Central memory CD4-positive, alpha-beta T cell (primary cell): Measurements from ENCODE around the gene PDE8A.
"Not testable (repeated sequence)": the region's sequence is repeated elsewhere in the genome, so short reads cannot be mapped to it uniquely, and the experiment has no call there.

Experiments
- DNase-seq: peaks from one replicate; pipeline ENCODE4 v3.0.0; 2022

PDE8A gene

DNA sequence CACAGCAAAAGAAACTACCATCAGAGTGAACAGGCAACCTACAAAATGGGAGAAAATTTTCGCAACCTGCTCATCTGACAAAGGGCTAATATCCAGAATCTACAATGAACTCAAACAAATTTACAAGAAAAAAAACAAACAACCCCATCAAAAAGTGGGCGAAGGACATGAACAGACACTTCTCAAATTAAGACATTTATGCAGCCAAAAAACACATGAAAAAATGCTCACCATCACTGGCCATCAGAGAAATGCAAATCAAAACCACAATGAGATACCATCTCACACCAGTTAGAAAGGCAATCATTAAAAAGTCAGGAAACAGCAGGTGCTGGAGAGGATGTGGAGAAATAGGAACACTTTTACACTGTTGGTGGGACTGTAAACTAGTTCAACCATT is 30.1 kb downstream of the PDE8A start:
- not testable (repeated sequence) for DNase-seq

DNA sequence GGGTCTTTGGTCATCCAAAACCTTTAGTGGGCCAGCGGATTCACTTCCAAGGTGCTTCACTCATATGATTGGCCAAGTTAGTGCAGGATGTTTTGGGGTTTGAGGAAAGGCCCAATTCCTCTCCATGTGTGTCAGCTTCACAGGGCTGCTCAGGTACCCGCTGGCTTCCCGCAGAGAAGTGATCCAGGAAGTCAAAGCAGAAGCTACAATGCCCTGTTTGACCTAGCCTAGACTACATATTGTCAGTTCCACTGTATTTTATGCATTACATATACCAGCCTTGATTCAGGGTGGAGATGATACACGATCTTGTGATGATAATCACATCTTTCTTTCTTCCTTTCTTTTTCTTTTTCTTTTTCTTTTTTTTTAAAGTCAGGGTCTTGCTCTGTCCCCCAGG is 32.1 kb downstream of the PDE8A start:
- DNase-seq: no peak

DNA sequence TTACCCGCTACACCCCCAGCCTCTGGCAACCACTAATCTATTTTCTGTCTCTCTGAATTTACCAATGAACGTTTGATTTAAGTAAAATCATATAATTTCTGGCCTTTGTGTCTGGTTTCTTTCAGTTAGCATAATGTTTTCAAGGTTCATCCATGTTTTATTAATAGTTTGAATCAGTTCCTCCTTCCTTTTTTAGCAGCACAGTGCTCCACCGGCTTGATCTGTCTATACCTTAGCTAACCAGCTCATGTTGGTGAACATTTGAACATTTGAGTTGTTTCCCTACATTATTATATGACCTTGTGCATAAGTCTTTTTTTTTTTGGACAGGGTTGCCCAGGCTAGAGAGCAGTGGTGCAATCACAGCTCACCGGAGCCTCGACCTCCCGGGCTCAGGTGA is 33.3 kb downstream of the PDE8A start:
- DNase-seq: no peak

DNA sequence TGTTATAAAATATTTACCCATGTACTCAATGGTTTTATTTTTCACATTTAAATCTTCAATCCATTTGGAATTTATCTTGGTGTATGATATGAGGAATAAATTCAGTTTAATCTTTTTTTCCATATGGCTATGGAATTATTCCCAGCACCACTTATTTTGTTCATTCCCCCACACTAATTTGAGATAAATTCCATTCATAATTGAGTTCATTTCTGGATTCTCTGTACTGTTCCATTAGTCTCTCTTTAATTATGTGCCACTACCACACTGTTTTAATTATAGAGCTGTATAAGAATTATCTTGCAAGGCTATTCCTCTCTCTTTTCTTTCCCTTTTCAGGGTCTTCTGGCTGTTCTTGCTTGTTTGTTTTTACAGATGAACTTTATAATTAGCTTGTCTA is 34.6 kb downstream of the PDE8A start:
- DNase-seq: no peak

DNA sequence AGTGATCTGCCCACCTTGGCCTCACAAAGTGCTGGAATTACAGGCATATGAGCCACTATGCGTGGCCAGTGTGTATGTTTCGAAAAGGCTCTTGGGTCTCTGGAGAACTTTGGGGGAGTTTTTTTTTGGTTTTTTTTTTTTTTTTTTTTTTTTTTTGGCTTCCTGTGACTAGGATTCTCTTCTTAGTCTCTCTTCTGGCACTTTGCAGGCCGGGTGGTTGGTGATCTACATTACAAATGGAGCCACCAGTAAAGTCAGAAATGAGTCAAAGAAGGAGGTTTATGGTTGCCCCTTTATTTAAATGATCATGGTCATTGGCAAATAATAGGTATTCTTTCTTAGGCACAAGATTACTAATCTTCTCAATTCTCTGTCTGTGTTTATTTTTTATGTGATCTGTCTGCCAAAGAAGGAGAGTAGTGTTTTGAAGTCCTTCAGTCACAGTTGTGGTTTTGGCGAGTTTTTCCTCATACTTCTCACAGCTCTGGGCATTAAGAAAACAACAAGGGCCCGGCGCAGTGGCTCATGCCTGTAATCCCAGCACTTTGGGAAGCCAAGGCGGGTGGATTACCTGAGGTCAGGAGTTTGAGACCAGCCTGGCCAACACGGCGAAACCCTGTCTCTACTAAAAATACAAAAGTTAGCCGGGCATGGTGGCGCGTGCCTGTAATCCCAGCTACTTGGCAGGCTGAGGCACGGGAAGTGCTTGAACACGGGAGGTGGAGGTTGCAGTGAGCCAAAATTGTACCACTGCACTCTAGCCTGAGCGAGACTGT is 38.3 kb downstream of the PDE8A start:
- no peak for DNase-seq

DNA sequence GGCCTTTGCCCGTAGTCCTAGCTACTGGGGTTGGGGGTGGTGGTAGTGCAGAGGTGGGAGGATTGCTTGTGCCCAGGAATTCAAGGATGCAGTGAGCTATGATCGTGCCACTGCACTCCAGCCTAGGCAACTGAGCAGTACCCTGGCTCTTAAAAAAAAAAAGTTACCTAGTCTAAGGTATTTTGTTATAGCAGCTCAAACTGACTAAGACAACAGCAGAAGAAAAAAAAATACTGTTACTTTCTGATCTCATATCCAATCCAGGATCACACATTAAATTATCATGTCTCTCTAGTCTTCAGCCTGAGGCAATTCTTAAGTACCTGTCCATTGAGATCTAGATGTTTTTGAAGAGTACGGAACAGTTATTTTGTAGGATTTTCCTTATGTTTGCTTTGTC is 39.8 kb downstream of the PDE8A start:
- DNase-seq: no peak

DNA sequence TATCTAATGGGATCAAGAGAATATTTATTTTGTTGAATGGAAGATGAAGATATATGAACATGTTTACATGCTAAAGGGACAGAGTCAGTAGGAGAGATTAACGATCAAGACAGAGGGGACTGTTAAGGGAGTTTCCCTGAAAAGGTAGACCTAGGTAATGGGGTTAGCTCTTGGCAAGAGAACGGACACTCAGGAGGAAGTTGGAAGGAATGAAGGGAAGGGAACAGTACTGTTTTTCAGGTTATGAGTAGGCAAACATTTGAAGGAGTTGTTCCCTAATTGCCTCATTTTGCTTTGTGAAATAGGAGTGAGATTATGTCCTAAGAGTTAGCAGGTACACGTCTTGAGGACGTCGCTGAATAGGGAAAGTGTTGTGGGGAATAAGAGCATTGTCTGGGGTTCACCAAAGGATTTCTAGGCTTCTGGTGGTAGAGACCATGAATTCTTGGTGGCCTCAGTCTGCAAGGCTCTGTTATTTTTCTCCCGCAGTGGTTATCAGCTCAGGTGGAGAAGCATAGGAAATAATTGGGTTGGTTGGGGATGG is 41.3 kb downstream of the PDE8A start:
- no peak for DNase-seq

DNA sequence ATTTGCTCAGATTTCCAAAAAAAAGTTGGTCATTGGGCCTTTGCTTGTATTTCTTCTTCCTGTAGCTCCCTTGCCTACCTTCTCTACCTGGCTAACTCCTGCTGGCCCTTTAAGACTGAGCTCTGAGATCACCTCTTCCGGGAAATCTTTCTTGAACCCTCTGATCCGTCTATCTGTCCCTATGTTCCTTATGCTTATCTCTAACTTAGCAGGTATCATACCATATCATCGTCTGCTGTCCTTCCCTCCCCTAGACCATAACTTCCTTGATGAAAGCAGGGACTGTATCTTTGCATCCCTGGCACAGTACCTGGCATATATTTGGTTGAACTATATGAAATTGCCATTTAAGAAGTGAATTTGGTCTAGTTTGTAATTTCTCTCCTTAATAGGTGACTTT is 42.3 kb downstream of the PDE8A start:
- no peak for DNase-seq

DNA sequence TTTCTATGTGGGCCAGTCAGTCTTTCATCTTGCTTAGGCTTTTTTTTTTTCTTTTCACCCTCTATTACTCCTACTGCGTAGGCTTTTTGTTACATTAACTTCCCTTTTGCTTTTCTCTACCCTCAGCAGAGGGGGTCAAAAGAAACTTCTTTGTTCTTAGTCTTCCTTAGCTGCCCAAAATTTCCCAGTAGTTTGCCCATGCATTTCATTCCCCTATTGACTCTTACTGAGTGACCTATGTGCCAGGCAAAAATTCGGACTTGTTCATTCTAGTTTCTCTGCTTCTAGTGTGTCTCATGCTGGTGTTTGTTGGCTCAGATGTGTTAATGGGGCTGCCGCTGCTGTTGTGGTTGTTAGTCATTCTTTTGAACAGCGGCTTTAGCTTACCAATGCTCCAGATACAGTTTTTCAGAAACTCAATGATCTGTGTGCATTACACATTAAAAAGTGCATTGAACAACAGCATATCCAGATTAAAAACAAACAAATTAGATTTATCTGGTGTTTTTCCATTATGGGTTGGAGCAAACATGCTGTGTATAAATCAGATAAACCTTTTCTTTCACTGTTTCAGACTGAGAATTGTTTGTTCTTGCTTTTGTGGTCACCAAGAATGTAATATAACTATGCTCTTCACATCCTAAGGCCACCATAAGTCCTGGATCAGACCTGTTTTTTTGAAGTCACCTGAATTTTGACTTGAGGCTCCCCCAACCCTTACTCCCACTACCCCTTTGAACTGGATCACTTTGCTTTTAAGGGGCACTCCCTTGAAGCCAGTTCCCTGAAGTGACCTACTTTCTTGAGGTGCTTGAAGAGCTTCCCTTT is 43.1 kb downstream of the PDE8A start:
- no peak for DNase-seq

DNA sequence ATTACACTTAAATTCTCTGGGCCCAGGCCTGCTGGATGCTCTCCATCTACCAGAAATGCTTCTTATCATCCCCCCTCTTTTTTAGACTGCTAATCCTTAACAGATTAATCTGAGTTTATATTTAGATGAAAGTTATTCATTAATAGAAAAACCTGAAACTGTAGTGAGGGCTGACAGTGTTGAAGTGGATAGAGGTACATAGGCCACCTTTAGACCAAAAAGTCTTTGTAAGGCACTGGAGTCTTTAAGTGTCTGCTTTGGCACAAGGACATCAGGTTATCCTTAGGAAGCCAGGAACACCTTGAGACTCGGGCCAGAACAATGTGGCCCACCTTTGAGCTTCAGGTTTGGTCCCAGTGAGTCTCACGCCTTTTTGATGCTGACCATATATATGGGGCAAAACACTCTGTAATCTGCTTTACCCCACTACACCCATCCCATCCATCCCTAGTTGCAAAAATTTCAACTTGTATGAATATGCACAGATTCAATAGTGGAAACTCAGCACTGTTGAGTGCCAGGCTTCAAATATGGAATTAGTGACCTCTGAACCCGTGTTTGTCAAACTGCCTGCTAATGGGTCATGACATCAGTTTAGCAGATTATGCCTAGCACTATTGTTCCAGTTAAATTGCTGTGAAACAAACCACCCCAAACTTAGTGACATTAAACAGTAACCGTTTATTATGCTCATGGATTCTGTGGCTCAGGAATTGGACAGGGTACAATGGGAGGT is 44.0 kb downstream of the PDE8A start:
- no peak for DNase-seq

DNA sequence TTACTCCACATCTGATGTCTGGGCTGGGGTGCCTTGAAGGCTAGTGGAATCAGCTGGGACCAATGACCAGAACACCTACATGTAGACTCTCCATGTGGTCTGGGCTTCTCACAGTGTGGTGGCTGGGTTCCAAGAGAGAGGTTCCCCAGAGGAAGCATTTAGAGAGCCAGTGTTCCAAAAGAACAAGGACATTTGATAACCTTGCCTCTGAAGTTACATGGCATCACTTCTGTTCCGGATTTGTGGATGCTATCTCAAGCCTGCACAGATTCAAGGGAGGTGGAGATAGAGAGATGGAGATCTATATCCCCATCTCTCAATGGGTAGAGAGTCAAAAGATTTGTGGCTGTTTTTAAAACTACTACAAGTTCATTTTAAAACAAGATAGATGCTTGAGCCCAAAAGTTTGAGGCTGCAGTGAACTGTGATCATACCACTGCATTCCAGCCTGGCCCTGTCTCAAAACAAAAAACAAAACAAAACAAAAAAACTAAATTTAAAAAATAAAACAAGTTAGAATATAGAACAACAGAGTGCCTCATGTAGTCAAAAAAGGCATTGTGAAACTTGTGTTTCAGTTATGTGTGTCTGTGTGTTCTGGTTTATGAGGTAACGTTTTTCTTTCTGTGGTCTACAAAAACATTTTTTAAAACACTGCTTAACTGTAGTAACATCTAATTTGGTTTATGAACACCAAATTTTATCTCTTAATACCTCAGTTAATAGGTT is 44.8 kb downstream of the PDE8A start:
- no peak for DNase-seq

DNA sequence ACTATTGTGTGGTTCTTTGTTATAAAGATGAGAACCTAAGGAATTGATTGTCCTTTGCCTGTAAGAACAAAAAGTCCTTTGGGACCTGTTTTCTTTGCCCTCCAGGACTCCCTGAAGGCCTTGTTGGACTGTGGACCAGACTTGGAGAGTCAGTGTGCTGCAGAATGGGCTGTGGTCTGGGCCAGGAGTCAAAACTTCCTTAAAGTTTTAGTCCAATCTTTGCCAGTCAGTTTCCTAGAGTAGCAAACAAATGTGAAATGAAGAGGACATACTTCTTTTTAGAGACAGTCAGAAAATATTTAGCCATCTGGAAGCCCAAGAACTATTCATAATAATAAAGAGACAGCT is 45.4 kb downstream of the PDE8A start:
- no peak for DNase-seq

DNA sequence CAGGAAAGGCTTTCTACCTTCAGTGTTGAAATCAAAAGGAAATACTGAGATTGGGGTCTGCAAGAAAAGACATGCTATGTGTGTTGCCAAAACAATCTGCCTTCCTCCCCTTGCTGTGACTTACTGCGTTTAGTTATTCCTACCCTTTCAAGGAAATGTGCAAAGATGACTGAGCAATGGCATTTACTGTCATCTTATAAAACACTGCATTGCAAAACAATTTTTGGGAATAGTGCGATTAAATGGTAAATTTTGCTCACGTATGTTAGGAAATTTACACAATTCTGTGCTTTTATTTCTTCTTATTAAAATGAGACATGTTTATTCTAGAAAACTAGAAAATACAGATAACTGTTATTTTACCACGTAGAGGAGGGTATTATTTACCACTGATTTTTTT is 45.8 kb downstream of the PDE8A start:
- no peak for DNase-seq

DNA sequence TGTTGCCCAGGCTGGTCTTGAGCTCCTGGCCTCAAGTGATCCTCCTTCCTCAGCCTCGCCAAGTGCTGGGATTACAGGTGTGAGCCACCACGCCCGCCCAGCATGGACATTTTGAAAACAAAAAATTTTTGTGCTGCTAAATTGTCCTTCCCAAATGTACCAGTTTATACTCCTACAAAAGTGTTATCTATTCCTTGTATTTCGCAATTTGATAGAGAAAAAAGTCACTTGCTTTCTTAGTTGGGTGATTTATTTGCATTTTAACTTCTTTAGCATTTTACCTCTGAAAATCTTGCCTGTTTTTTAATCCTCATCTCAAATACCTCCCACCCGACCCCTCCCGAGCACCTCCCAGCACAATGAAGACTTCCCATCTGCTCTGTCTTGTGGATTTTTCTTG is 46.8 kb downstream of the PDE8A start:
- DNase-seq: no peak

DNA sequence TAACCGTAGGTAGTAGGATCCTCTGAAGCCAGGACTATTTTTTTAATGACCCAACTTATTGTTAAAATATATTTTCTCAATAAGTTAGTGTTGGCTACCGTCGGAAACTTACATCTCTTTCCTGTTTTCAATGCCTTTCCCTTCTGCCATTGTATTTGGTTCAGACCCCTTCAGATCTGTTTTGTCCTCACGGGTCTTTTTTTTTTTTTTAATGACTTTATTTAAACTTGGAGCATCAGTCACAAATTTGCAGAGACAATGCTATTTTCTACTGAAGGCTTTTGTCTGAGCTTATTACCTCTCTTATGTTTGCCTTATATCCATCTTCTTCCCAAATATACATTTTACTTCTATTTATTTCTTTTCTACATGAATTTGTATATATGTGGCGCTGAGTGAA is 47.6 kb downstream of the PDE8A start:
- DNase-seq: no peak

DNA sequence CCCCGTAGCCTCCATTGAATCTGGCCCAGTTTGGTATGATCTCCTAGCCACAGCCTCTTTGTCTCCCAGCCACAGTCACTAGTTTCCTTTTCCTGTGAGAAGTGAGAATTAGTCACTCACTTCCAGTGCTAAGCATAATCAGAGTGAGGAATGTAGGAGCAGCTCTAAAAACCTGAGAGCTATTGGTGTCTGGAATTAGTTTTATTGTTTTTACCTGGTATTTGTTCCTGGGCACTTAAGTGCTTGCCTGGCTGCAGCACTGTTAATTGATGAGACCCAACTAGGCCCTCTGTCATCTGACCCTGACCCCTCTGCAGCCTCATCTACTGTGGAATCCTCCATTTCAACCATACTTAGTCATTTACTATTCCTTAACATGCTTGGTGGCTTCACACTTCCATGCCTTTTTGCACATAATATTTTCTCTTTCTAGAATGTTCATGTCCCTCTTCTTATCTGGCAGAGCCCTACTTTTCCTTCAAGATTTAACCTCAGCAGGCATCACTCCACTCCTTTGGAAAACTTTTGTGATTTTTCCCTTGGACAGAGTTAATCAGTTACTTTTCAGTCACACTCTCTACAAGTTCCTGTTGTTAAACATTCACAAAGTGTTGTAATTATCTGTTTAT is 48.8 kb downstream of the PDE8A start:
- DNase-seq: no peak

DNA sequence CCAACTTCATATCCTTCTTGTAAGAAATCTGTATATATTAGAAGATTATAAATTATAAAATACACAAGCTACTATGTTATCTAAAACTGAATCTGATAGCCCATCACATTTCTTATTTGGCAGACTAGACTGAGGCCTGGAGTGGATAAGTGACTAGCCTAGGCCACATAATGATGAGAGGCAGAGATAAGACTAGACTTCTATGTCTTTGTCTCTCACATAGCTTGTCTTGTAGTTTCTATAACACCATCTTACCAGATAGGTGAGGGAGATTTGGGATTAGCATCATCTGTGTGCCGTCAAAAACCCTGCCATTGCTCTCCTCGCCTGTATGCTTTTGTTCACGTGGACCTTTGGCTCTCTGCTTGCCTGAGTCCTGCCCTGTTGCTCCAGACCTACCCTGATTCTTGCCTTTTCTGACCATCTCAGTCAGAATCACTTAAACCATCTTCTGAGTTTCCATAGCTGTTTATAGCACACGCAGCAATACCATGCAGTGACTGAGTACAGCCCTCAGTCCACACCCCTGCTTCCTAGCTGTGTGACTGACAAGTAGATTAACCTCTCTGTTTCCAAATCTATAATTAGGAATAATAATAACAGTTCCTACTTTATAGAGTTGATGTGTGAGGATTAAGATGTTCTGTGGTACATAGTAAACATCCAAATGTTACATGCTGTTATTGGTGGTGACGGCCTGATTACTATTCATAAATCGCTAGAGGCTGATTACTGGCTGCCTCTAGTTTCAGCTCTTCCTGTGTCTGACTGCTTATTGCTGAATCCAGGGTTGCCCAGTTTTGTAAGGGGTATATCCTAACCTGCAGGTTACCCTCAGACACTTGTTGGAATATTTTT is 49.7 kb downstream of the PDE8A start:
- DNase-seq: no peak

DNA sequence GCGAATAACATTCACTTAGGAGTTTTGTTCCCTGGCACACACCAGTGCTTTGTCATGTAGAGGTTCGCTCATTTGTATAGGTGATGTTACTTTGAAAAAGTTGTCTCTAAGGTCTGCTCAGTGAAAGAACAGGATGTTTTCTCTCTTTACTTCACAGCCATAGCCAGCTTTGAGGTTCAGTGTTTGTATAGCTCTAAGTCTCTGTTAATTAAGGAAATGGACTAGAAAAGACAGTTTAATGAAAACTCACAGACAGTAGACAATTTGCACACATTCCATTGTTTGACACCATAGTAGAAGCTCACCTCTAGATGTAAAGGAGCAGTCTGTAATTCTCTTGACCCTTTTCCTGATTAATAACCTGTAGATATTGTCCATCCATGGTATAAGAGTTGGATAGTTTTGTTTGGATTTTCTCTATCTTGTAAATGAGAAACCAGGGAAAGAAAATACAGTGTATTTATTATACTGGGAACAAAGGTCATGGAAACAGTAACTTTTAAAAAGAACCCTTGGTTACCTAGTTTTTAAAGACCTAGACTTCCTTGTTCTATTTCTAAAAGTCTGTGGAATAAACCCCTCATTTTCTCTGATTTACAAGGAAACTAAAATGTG is 50.4 kb downstream of the PDE8A start:
- DNase-seq: no peak

DNA sequence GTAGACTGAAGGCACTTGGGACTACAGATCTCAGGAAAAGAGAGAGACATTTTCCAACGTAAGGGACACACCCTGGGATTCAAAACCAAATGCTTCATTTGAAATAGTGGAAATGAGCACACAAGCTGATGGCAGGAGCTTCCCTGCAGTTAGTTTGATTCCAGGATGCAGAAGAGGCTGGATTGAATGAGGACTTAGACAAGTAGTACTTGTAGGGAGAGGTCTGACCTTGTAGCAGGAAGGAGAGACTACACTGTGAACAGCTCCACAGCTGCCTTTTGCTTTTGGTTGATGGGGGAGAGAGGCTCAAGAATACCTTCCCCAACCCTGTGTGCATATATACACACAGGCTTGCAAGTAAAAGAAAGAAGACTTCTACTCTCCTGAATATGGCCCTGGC is 51.5 kb downstream of the PDE8A start:
- no peak for DNase-seq

DNA sequence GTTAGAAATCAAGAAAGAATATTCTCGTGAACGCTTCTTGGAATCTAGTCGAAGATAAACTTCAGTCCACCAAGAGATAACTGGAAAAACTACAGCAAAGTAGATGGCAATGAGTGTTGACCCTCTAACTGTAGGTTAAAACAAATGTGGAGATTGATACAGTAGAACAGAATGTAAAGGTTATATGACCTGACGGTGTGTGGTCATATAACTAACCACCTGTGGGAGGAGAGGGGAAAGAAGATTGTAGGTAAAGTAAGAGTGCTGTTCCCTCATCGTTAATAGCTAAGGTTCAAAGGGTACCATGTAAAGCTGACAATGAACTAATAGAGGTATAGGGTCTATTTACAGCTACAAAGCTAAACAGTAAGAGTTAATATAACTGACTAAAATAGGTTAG is 52.6 kb downstream of the PDE8A start:
- DNase-seq: no peak

DNA sequence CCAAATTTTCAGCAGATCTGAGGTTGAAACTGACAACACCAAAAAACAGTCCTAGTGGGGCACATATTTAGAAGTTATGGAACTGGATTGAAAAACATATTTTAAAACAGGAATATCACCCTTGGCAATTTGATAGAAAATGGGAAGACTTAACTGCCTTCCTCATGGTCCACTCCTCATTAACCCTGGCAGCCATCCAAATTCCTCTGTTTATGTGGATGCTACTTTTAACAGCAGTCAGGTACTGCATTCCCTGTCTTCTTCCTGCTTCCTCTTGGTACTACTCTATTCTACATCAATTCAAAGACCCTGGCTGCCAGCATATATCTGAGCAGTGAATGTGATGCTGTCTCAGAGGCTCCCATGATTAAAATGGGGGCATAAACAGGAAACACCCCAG is 54.3 kb downstream of the PDE8A start:
- DNase-seq: no peak
